GM12872 (cell line): ENCODE results near the gene ZNF283.

ENCODE experiments used
- TF ChIP-seq, protein P1 (sequence below): IDR thresholded peaks from 3 replicates; pipeline ENCODE4 v1.5.1; 2011; ENCODE audit warnings: low read depth, mild to moderate bottlenecking, low read length, moderate library complexity; ENCODE audit not compliant: insufficient read depth

The ZNF283 gene

GRCh38 chr19:43790587-43790986 lies 36.5 kb upstream of the ZNF283 start:
- TF ChIP-seq, protein P1, sequence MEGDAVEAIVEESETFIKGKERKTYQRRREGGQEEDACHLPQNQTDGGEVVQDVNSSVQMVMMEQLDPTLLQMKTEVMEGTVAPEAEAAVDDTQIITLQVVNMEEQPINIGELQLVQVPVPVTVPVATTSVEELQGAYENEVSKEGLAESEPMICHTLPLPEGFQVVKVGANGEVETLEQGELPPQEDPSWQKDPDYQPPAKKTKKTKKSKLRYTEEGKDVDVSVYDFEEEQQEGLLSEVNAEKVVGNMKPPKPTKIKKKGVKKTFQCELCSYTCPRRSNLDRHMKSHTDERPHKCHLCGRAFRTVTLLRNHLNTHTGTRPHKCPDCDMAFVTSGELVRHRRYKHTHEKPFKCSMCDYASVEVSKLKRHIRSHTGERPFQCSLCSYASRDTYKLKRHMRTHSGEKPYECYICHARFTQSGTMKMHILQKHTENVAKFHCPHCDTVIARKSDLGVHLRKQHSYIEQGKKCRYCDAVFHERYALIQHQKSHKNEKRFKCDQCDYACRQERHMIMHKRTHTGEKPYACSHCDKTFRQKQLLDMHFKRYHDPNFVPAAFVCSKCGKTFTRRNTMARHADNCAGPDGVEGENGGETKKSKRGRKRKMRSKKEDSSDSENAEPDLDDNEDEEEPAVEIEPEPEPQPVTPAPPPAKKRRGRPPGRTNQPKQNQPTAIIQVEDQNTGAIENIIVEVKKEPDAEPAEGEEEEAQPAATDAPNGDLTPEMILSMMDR, result no peak

DNA sequence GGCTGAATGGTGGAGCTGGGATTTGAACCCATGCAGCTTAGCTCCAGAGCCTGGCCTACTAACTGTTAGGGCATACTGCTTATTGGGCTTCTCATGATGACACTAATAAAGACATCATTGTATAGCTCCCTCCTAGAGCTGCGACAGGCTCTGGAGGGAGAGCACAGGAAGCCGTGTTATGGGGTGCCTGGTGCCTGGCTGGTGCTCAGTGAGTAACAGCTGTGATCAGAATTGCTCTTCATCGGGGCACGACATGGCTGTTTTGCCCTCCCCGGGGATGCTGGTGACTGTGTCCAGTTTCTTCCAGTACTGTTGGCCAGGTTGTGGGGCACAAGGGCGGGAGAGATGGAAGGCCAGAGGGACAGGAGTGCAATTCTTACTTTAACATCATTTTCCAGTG lies 30.0 kb upstream of the ZNF283 start:
- TF ChIP-seq, protein P1, result no peak

DNA sequence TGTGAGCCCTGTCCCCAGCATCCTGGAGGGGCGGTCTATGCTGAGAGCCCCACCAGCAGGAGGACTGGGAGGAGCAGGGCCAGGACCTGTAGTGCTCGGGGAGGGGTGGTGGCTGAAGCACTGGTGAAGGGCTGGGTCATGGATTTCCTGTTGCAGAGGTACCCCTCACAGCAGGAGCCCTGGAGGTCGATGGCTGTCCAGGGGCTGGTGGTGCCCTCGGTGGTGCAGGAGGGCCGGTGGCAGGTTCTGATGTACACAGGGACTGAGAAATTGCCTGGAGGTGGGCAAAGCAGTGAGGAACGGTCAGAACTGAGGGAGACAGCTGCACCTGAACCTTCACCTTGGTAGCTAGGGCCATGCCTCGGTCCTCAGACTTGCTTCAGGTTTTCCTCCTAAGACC lies 29.6 kb upstream of the ZNF283 start:
- TF ChIP-seq, protein P1, result no peak

GRCh38 chr19:43798026-43798545 lies 29.0 kb upstream of the ZNF283 start:
- TF ChIP-seq, protein P1, result no peak

DNA sequence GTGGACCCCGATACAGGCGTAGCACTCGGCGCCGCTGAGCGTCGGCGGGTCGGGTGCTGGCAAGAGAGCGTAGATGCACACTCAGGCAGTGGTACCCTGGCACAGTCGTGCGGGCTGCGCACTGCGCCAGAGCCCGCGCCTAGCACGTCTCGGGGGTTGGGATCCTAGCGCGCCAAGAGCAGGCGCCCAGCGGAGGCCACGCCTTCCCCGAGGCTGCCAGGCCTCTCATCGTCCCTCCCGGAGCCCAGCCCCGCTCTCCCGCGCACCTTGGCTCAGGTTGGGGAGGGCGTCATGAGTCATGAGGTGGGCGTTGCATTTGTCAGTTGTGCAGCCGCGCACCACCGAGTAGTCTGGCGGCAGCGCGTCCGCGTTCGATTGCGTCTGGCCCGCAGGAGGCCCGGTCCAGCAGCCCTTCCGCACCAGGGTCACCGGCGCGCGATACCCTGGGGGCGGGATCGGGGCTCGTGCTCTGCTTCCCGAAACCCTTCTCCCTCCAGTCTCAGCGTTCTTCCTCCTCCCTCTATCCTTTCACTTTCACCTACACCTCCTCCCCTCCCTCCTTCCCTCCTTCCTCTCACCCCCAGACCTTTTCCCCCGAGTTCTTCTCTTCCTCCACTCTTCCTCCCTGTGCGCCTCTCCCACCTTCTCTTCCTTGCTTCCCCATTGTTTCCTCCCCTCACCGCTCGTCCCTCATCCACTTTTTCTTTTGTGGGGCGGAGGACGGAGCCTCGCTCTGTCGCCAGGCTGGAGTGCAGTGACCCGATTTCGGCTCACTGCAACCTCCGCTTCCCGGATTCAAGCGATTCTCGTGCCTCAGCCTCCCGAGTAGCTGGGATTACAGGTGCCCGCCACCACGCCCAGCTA lies 28.3 kb upstream of the ZNF283 start:
- TF ChIP-seq, protein P1, result no peak

DNA sequence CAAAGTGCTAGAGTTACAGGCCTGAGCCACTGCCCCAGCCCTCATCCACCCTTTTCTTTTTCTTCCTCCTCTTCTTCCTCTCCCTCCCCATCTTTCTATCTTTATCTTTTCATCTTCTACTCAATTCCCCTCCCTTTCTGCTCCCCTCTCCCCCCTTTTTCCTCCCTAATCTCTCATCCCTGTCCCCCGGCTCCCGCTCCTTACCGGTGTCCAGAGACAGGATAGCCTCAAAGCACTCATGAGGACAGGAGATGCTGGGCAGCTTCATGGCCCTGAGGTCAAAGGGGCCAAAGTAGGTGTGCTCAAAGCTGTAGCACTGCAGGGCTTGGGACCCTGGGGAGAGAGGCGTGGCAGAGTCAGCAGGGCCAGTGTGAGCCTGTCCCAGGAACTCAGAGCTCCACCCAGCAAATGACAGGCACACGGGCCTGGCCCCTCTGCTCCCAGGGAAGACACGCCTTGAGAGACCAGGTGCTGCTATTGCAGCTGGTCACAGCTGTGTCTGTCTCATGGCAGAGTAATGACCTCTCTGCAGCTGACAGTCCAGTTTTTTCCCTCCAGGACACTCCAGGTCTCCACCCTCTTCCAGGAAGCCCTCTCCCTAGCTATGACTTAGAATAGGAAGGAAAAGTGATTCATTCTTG lies 27.5 kb upstream of the ZNF283 start:
- TF ChIP-seq, protein P1, result no peak

DNA sequence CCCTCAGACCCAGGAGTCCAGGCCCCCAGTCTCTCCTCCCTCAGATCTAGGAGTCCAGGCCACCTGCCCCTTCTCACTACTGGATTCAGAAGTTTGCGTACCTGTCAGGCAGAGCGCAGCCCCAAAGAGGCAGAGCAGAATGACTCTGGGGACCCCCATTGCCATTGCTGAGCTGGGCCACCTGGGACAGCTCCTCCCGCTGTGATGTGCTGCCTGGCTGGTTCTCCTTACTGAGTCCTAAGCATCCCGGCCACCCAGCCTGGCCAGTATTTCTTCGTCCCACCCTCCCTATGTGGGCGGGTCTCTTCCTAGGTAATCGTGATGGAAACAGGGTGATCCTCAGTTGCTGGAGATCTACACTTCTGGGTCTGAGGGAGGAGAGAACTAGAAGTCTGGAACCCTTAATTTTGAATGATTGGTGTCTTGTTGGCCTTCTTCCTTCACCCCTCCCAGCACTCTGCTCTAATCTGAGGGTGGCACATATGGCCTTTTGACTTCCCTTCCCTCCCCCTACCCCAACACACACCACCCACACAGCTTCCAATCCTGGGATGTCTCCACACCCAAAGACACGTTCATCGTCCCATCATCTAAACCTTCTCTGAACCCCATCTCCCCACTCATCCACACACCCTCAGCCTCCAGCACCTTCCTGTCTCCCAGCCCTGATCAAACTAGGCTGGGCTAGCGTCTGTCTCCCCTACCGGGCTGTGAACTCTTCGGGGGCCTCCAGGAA lies 24.7 kb upstream of the ZNF283 start, which contains the start of gene LYPD5:
Gene LYPD5 (minus strand): TSS at position 232 of the 736 bp plus-strand sequence. CDS start 67 bp downstream, at position 165.
- TF ChIP-seq, protein P1, result no peak
